Measurements from ENCODE around the gene SMIM35. TPM values are rescaled to one million over a fixed set of nuclear protein-coding genes. Genes with fewer than 3 reads are reported as not detected.

SMIM35 gene
- total and polyA plus RNA-seq, 8 donors, result 0.20 to 1.1 (median 0.55) TPM; not detected in 2

GRCh38 chr11:117966908-117967307 is 119.9 kb downstream of the SMIM35 start:
- Histone ChIP-seq H3K4me1 (peaks cover 0 to 22% of the 10 kb centered on the region in 2 donors), H3K27ac (no peak overlapping the region), H3K27me3 (no peaks in the 10 kb centered on the region), H3K9me3 (no peaks in the 10 kb centered on the region), H3K4me3 (no peak overlapping the region), H3K36me3 (no peaks in the 10 kb centered on the region)
- DNase-seq (no peak), ATAC-seq (peak; percentile 83)
- intact Hi-C loops (cut with DNase I), result no loop called here
- TF ChIP-seq CTCF (IDR thresholded peaks at IDR 0.05), result no peak

GRCh38 chr11:117962826-117963225 is 123.9 kb downstream of the SMIM35 start:
- Histone ChIP-seq H3K4me3 (no peak overlapping the region), H3K4me1 (peaks cover 0 to 5% of the 10 kb centered on the region in 2 donors), H3K27me3 (no peaks in the 10 kb centered on the region), H3K27ac (no peak overlapping the region), H3K9me3 (no peaks in the 10 kb centered on the region), H3K36me3 (no peaks in the 10 kb centered on the region)
- no peak for ATAC-seq
- intact Hi-C loops (cut with DNase I), result no loop called here
- no peak for TF ChIP-seq CTCF (IDR thresholded peaks at IDR 0.05)
- DNase-seq, result no peak

GRCh38 chr11:117961896-117962295 is 124.9 kb downstream of the SMIM35 start:
- no peak for TF ChIP-seq CTCF (IDR thresholded peaks at IDR 0.05)
- no peak for ATAC-seq
- Histone ChIP-seq H3K9me3 (no peaks in the 10 kb centered on the region), H3K27me3 (no peaks in the 10 kb centered on the region), H3K4me3 (no peak overlapping the region), H3K4me1 (peaks cover 0 to 5% of the 10 kb centered on the region in 2 donors), H3K27ac (no peak overlapping the region), H3K36me3 (no peaks in the 10 kb centered on the region)
- intact Hi-C loops (cut with DNase I), result no loop called here
- DNase-seq, result no peak

- Histone ChIP-seq H3K9me3 (no peaks in the 10 kb centered on the region), H3K27me3 (no peaks in the 10 kb centered on the region), H3K27ac (peak overlapping the region in 1 of 2 donors; percentile 70), H3K4me3 (no peak overlapping the region), H3K36me3 (no peaks in the 10 kb centered on the region), H3K4me1 (peaks cover 0 to 5% of the 10 kb centered on the region in 2 donors)
- TF ChIP-seq CTCF (IDR thresholded peaks at IDR 0.05), result no peak
- intact Hi-C loops (cut with DNase I), result no loop called here
- ATAC-seq (no peak), DNase-seq (no peak)
These were observed 126.4 kb downstream of the SMIM35 start for GRCh38 chr11:117960406-117960805.

- TF ChIP-seq CTCF (IDR thresholded peaks at IDR 0.05), result no peak
- peaks cover 0 to 5% of the 10 kb centered on the region in 2 donors for H3K4me1 ChIP-seq
- H3K27ac ChIP-seq, result peak overlapping the region in 1 of 2 donors; percentile 70
- no peaks in the 10 kb centered on the region for H3K27me3 ChIP-seq
- no peaks in the 10 kb centered on the region for H3K9me3 ChIP-seq
- H3K36me3 ChIP-seq, result no peaks in the 10 kb centered on the region
- no peak for DNase-seq
- H3K4me3 ChIP-seq, result no peak overlapping the region
- intact Hi-C loops (cut with DNase I), result no loop called here
- ATAC-seq, result peak; percentile 34
These were observed 127.2 kb downstream of the SMIM35 start for GRCh38 chr11:117959438-117960149.

Data from left lung (tissue), 10 donors.